GM12892 (cell line): ENCODE results near the gene TPPP.

Source experiments
- POLR2A ChIP-seq: IDR thresholded peaks from 2 replicates; pipeline ENCODE4 v1.6.1; 2011; ENCODE audit warnings: low read depth, low read length, control low read depth
- POLR2AphosphoS5 ChIP-seq: IDR thresholded peaks from 2 replicates; pipeline ENCODE4 v1.6.1; 2011; ENCODE audit warnings: low read depth, low read length, control low read depth

DNA sequence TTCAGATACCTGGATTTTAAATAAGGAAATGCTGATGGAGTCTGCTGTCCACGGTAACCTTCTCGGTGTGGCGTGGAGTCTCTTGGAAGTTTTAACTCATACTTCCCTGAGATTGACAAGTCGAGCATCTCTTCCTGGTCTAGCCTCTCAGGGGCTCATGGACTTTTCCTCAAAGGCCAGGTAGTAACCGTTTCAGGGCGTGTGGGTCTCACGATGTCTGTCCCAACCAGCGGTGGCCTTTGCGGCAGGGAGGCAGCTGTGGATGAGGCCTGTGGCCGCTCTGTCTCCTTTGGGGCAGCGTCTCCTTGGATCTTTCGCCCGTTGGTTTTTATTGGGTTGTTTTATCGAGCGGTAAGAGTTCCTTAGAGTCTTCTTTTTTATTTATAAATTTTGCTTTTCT lies 48.2 kb downstream of the TPPP start:
- TF ChIP-seq POLR2AphosphoS5 (no peak), POLR2A (no peak)
